ENCODE measurements around the gene CARD9.

DNA sequence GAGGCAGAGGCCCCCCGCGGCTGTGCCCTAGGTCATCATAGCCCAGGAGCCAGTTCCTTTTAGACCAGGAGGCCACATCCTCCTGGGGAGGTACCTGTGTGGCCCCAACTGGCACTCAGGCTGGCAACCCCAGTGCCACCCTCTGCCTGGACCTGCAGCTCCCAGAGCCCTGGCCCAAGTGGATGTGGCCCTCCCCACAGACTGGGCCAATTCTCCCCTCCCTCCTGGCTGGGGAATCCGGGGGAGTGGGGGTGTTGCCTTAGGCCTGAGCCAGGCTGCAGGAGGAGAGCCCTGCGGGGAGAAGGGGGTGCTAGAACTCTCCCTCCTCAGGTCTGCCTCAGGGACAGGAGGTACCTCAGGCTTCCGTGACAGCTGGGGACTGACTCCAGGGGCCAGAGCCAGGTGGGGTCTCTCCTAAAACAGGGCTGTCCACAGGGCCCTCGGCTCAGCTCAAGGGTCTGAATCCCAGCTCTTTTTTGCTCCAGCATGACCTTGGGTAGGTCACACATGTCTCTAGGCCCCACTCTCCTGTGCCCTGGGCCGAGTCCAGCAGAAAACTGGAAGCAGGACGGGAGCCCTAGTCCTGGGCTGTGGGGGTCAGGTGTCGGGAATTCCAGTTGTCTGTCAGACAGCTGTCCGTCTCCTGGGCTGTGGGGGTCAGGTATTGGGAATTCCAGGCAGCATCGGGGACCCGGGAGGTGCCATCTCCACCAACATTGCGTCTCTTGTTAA is 19.5 kb downstream of the CARD9 start:
- TF ChIP-seq, protein P1, sequence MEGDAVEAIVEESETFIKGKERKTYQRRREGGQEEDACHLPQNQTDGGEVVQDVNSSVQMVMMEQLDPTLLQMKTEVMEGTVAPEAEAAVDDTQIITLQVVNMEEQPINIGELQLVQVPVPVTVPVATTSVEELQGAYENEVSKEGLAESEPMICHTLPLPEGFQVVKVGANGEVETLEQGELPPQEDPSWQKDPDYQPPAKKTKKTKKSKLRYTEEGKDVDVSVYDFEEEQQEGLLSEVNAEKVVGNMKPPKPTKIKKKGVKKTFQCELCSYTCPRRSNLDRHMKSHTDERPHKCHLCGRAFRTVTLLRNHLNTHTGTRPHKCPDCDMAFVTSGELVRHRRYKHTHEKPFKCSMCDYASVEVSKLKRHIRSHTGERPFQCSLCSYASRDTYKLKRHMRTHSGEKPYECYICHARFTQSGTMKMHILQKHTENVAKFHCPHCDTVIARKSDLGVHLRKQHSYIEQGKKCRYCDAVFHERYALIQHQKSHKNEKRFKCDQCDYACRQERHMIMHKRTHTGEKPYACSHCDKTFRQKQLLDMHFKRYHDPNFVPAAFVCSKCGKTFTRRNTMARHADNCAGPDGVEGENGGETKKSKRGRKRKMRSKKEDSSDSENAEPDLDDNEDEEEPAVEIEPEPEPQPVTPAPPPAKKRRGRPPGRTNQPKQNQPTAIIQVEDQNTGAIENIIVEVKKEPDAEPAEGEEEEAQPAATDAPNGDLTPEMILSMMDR (IDR thresholded peaks at IDR 0.05): no peak
- TF ChIP-seq POLR2A (IDR thresholded peaks at IDR 0.05): no peak
